Kasumi-1 (cell line): ENCODE measurements around the gene XBP1.
"Not testable (repeated sequence)": the region's sequence is repeated elsewhere in the genome, so short reads cannot be mapped to it uniquely, and the experiment has no call there.

Experiments used
- DNase-seq, 2 experiments: peaks; one replicate each; lab custom pipeline; 2025; lab: John Stamatoyannopoulos, UW

The XBP1 gene

GRCh38 chr22:28817919-28818859, 17.8 kb upstream of the XBP1 start:
- DNase-seq, result no peak

DNA sequence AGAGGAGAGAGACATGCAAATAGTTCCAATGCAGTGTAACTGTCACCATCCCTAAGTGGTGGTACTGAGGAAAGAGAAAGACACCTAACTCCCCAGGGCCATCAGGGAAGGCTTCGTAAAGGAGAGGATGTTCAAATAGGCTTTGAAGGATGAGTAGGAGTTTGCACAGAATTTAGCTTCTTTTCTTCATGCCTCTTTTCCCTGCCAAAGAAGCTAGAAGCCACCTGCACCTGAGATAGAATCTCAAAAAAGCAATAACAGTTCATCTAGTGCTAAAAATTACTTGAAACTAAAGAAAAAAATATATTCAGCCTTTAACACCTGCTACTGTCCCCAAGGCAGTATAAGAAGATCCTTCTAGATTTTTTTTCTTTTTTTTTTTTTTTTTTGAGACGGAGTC, 16.7 kb upstream of the XBP1 start:
- no peak for DNase-seq

DNA sequence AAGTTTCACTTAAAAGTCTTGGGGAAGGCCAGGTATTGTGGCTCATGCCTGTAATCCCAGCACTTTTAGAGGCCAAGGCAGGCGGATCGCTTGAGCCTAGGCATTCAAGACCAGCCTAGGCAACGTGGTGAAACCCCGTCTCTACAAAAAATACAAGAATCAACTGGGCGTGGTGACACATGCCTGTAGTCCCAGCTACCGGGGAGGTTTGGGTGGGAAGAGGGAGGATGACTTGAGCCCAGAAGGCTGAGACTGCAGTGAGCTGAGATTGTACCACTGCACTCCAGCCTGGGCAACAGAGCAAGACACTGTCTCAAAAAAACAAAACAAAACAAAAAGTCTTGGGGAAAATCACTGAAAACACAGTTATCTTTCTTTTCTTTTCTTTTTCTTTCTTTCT, 15.4 kb upstream of the XBP1 start:
- DNase-seq, result no peak

- peak; percentile 48 to 63 for DNase-seq
Measured at GRCh38 chr22:28815111-28815510, 14.7 kb upstream of the XBP1 start.

GRCh38 chr22:28813772-28814518, 13.6 kb upstream of the XBP1 start:
- DNase-seq, result peak; percentile 82 to 85

GRCh38 chr22:28812516-28812915, 12.1 kb upstream of the XBP1 start:
- DNase-seq, result no peak

DNA sequence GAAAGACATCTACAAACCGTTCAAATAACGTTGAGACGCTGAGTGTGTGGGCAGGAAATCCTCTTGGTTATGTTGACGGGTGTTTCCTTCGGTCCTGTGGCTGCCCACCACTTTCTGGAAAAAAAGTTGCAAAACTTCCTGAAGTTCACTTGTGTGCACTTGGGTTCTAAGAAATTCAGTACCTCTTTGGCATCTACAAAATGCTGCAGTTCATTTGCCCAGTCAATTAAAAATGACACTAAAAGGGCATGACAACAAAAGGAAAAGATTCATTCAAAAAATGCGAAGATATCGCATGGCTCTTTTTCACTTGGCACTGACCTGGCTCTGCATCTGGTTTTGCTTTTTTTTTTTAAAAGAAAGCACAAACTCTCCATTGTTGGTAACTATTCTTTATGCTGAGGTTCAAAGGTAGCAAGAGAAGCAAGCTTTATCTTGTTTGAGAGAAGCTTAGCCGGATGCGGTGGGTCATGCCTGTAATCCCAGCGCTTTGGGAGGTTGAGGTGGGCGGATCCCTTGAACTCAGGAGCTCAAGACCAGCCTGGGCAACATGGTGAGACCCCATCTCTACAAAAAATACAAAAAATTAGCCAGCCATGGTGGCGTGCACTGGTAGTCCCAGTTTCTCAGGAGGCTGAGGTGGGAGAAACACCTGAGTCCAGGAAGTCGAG, 10.6 kb upstream of the XBP1 start:
- peak; percentile 97 for DNase-seq

DNA sequence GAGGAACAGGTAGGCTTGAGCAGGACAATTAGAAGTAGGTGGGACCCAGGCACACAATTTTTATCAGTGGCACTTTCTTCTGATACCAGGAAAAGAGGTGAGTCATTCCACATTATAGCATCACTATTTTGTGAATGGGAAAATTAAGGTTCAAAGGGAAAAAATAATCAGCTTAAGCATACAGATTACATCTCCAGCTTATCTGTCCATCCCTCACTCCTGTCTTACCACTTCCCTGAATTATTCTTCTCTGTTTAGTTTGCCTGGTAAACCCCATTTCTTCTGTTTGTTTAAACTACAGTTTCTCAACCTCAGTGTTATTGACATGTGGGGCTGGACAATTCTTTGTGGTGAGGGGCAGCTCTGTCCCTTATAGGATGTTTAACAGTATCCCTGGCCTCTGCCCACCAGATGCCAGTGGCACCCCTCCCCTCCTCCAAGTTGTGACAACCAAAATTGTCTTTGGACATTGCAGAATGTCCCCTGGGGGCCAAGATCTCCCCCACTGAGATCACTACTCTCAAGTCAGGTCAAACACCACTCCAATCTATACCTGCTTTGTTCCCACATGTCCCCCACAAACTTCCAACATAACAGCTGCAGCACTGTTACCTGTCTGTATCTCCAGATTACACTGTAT, 8.5 kb upstream of the XBP1 start:
- DNase-seq, result no peak

DNA sequence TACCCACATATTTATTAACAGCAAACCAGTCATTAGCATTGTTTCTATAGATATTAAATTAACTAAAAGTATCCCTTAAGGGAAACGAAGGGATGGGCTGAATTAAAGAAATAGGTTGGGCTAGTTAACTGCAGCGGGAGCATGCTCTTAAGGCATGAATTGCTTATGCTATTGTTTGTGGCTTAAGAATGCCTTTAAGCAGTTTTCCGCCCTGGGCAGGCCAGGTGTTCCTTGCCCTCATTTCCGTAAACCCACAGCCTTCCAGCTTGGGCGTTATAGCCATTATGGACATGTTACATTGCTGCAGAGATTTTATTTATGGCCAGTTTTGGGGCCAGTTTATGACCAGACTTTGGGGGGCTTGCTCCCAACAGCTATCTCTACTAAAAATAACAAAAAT, 5.1 kb upstream of the XBP1 start:
- DNase-seq, result not testable (repeated sequence)

DNA sequence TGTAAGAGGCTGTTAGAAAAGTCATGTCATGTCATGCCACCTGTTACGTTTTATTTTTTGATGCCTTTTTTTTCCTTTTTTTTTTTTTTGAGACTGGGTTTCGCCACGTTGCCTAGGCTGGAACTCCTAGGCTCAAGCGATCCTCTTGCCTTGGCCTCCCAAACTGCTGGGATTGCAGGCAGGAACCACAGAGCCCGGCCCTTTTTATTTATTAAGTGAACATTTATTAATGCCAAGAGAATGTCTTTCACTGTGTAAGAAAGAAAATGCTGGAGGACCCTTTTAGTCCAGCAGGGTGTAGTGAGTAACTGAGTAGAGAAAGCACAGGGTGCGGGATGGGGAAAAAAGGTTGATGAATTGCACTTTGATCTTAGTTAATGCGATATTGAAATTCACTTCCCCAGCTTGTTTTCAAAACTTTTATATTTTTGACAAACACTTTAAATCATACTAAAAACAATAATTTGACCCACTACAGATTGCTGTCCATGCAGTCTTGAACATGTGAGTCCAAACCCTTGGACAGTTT, 2.3 kb upstream of the XBP1 start:
- peak; percentile 39 to 62 for DNase-seq

DNA sequence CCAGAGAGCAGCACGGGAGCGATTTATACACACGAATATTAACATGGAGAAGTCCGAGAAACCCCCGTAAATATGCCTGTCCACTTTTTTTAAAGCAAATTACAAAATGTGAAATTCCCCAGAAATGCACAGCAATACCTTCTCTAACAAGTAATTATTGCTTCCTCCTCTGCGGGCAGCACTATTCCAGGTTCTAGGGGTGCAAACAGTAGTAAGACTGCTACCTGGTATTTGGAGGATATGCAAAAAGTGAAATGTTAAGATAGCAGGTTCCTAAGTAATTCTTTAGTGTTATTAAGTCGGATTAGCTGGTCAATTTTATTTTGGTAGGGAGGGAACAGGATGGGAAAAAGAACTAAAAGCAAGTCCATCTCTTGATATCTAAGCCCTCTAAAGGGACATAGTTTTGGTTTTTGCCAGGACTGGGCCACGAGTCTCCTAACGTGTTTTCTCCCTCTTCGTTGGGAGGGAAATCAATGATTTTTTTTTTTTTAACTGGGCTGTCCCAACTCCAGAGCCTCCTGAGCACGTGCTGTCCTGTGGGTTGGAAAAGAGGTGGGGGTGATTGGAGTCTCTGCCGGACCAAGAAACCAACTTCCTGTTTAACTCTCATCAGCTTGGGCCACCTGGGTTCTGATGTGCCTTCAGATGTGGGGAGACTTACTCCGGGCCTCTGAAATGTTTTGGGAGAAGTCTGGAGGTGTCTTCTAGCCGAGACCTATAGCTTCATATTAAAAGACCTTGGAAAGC, 1.7 kb upstream of the XBP1 start:
- peak; percentile 85 to 89 for DNase-seq

DNA sequence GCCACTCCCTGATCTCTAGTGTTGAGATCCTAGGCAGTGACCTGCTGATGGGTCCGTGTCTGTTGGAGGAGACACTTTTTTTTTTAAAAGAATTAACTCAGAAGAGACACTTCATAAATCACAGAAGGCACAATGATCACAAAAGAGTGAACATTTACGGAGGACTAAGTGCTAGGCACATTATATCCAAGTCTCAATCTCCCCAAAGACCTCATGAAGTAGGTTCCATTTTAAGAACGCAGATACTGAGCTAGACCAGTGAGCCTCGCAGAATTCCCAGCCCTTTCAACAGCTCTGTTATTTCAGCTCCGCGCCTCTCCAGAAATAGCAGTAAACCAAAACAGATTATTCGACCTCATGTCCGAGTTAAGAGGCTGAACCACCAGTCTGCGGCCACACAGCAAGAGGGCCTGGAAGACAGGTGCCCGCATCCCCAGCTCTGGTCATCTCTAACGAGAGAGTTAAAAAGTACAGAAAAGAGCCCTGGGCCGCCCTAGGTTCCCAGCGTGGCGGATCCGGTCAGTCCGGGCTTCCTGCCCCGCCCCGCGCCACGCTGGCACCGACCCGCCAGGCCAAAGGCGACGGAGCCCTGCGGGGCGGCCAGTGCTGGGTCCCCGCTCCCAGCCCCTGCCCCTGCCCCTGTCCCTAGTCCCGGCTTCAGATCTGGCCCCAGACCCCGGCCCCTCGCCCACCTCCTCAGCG, 612 bp downstream of the XBP1 start:
- no peak for DNase-seq

GRCh38 chr22:28798810-28799605, 1.4 kb downstream of the XBP1 start:
- peak; percentile 54 for DNase-seq

GRCh38 chr22:28795932-28796856, 4.2 kb downstream of the XBP1 start:
- no peak for DNase-seq

- no peak for DNase-seq
Measured at GRCh38 chr22:28795071-28795693, 5.2 kb downstream of the XBP1 start.

GRCh38 chr22:28793976-28794584, 6.3 kb downstream of the XBP1 start:
- DNase-seq, result no peak
